K562 (cell line): ENCODE measurements around the gene CLASP2.

Experiments used
- HBP1 ChIP-seq: fragments of 450-650 bp; formaldehyde crosslinking; IDR thresholded peaks from 2 replicates; pipeline ENCODE4 v1.4.0; 2022; ENCODE audit warnings: missing genetic modification characterization
- HNRNPK ChIP-seq: fragments of 200-400 bp; formaldehyde crosslinking; IDR thresholded peaks from one replicate; pipeline ENCODE4 v1.6.1; 2018; ENCODE audit warnings: mild to moderate bottlenecking, low read depth, low read length; ENCODE audit not compliant: poor library complexity, severe bottlenecking
- NFIC ChIP-seq: fragments of 450-650 bp; IDR thresholded peaks from 2 replicates; pipeline ENCODE4 v1.6.1; 2017; ENCODE audit warnings: mild to moderate bottlenecking, inconsistent platforms
- SMAD1 ChIP-seq: fragments of 150-350 bp; IDR thresholded peaks from 2 replicates; pipeline ENCODE4 v1.6.1; 2014; ENCODE audit warnings: low read length, low read depth; ENCODE audit not compliant: partially characterized antibody
- ZFP36 ChIP-seq: fragments of 150-350 bp; IDR thresholded peaks from 2 replicates; pipeline ENCODE4 v1.6.1; 2018; ENCODE audit warnings: low read length, low read depth; ENCODE audit not compliant: partially characterized antibody
- ZFPM2 ChIP-seq: fragments of 250-450 bp; sonication (Bioruptor Pico); IDR thresholded peaks from 2 replicates; pipeline ENCODE4 v1.5.1; 2022; ENCODE audit warnings: mild to moderate bottlenecking
- ZNF263 ChIP-seq: sonication (generic); formaldehyde crosslinking; IDR thresholded peaks from 2 replicates; pipeline ENCODE4 v1.8.0; 2022; ENCODE audit warnings: mild to moderate bottlenecking, missing genetic modification reagents, borderline replicate concordance

- TF ChIP-seq ZFPM2 (CRISPR knock-in tag) (no peak), NFIC (no peak), HBP1 (CRISPR knock-in tag) (no peak), SMAD1 (no peak), ZNF263 (CRISPR knock-in tag) (no peak), ZFP36 (no peak), HNRNPK (no peak)
Measured at GRCh38 chr3:33453331-33453761, 264.7 kb downstream of the CLASP2 start.
